Natural killer cell (primary cell): ENCODE results near the gene KLHL6. TPM values are rescaled to one million over a fixed set of nuclear protein-coding genes. Genes with fewer than 3 reads are reported as not detected.

Source experiments
- ATAC-seq, 3 donors: fragments of 150-1000 bp in 2 of 3; fragments of 200-7000 bp in 1 of 3; cut with Tn5 transposase; 1 replicate in 1 of 3; 2 replicates in 2 of 3; pipeline ENCODE4 v1.10.0; 2021; ENCODE audit warnings: mild to moderate bottlenecking in 2 of 3, moderate library complexity in 2 of 3
- DNase-seq, 2 donors: peaks; one replicate each; pipeline versions ENCODE4 v3.0.0 to v3.0.0-alpha.2; 2013 to 2021; ENCODE audit warnings: mixed read lengths in 1 of 2
- H3K27ac ChIP-seq: one replicate; pipeline ENCODE4 v1.5.1; 2013; ENCODE audit warnings: mild to moderate bottlenecking, low read length
- H3K27me3 ChIP-seq: one replicate; pipeline ENCODE4 v1.6.1; 2013; ENCODE audit warnings: low read length; ENCODE audit not compliant: control insufficient read depth, insufficient read depth
- H3K36me3 ChIP-seq: one replicate; pipeline ENCODE4 v1.6.1; 2013; ENCODE audit warnings: low read length; ENCODE audit not compliant: control insufficient read depth, insufficient read depth
- H3K4me1 ChIP-seq: one replicate; pipeline ENCODE4 v1.6.1; 2013; ENCODE audit warnings: low read length; ENCODE audit not compliant: control insufficient read depth, insufficient read depth
- H3K4me3 ChIP-seq: one replicate; pipeline ENCODE4 v1.5.1; 2013; ENCODE audit warnings: low read length
- H3K9me3 ChIP-seq: one replicate; pipeline ENCODE4 v1.6.1; 2013; ENCODE audit warnings: low read length; ENCODE audit not compliant: control insufficient read depth, insufficient read depth
- H3K27ac Mint-ChIP-seq, 2 donors: one replicate each; pipeline ENCODE4 v1.8.0; 2022; ENCODE audit warnings: mild to moderate bottlenecking in 2 of 2, mixed read lengths in 2 of 2, moderate library complexity in 1 of 2
- H3K27me3 Mint-ChIP-seq, 2 donors: one replicate each; pipeline ENCODE4 v1.8.0; 2022; ENCODE audit warnings: low read depth in 2 of 2, mixed read lengths in 2 of 2
- H3K36me3 Mint-ChIP-seq: one replicate; pipeline ENCODE4 v1.8.0; 2022; ENCODE audit warnings: mixed read lengths
- H3K4me1 Mint-ChIP-seq, 2 donors: one replicate each; pipeline ENCODE4 v1.8.0; 2022; ENCODE audit warnings: mixed read lengths in 2 of 2
- H3K4me3 Mint-ChIP-seq: one replicate; pipeline ENCODE4 v1.8.0; 2022; ENCODE audit warnings: mild to moderate bottlenecking, moderate library complexity, mixed read lengths
- H3K9me3 Mint-ChIP-seq, 2 donors: one replicate each; pipeline ENCODE4 v1.8.0; 2022; ENCODE audit warnings: mixed read lengths in 2 of 2
- CTCF ChIP-seq: fragments of 200-600 bp; IDR thresholded peaks from one replicate; pipeline ENCODE4 v1.8.0; 2022; ENCODE audit warnings: antibody characterized with exemption
- WGBS: methylation state at CpG from one replicate; pipeline ENCODE4 v1.1.7; 2013; ENCODE audit warnings: missing lambda C conversion rate; ENCODE audit not compliant: insufficient coverage; 5-methylcytosine and 5-hydroxymethylcytosine counted together
- intact Hi-C: fragments of 100-400 bp; cut with micrococcal nuclease; formaldehyde crosslinking; loops from one replicate; pipeline ENCODE4 v1.14.2; 2022
- total RNA-seq, 4 donors: library from RNA; stranded (reverse); fragments of 120-200 nt in 1 of 4; gene quantifications; one replicate each; pipeline versions ENCODE4 v1.2.3 to v1.2.4, GENCODE V29; 2013 to 2022

The KLHL6 gene
- total RNA-seq, 3 donors from 2014 or later (not counting 1 experiment from before 2014, with no cell fraction given), result 10.9 to 17.3 (median 13.6) TPM

GRCh38 chr3:183486472-183486871, 69.0 kb downstream of the KLHL6 start:
- Histone ChIP-seq H3K36me3 (peaks cover 2% of the 10 kb centered on the region), H3K9me3 (no peaks in the 10 kb centered on the region), H3K27me3 (no peaks in the 10 kb centered on the region), H3K4me1 (no peaks in the 10 kb centered on the region), H3K27ac (no peak overlapping the region), H3K4me3 (no peak overlapping the region)
- H3K4me3 Mint-ChIP-seq, result no peak overlapping the region
- no peak for TF ChIP-seq CTCF
- H3K27ac Mint-ChIP-seq, result no peak overlapping the region
- intact Hi-C loops, result no loop called here
- peaks cover 0 to 2% of the 10 kb centered on the region in 2 donors for H3K27me3 Mint-ChIP-seq
- no peaks in the 10 kb centered on the region for H3K36me3 Mint-ChIP-seq
- DNase-seq (no peak), ATAC-seq (no peak)
- 94% methylated on average over 6 of the region's 6 CpGs for whole genome bisulfite sequencing
- no peaks in the 10 kb centered on the region for H3K4me1 Mint-ChIP-seq
- H3K9me3 Mint-ChIP-seq, result no peaks in the 10 kb centered on the region

DNA sequence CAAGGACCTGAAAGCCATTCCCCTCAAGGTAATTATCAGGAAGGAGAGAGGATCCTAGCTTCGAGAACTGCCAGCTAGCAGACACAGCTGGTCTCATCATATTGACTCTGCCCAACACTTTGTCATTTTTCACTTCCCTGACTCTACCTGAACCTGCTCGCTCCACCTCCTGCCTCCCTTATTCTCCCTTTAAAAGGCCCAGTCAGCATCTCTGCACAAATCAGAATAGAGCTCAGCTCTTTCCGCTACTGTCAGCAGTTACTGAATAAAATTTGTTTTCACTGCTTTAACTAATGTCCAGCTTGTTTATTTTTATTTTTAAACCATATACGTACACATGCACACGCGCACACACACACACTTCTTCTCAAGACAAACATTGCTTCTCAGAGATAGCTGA, 69.9 kb downstream of the KLHL6 start:
- intact Hi-C loops, result no loop called here
- H3K36me3 Mint-ChIP-seq, result no peaks in the 10 kb centered on the region
- H3K4me3 ChIP-seq, result no peak overlapping the region
- no peak for ATAC-seq
- TF ChIP-seq CTCF, result no peak
- H3K9me3 Mint-ChIP-seq, result no peaks in the 10 kb centered on the region
- H3K27me3 ChIP-seq, result no peaks in the 10 kb centered on the region
- H3K4me3 Mint-ChIP-seq, result no peak overlapping the region
- H3K4me1 Mint-ChIP-seq, result no peaks in the 10 kb centered on the region
- H3K27ac ChIP-seq, result no peak overlapping the region
- no peaks in the 10 kb centered on the region for H3K4me1 ChIP-seq
- H3K9me3 ChIP-seq, result no peaks in the 10 kb centered on the region
- H3K27me3 Mint-ChIP-seq, result peaks cover 0 to 2% of the 10 kb centered on the region in 2 donors
- DNase-seq, result no peak
- no peaks in the 10 kb centered on the region for H3K36me3 ChIP-seq
- no peak overlapping the region for H3K27ac Mint-ChIP-seq
- WGBS, result 89% methylated on average over 6 of the region's 6 CpGs

DNA sequence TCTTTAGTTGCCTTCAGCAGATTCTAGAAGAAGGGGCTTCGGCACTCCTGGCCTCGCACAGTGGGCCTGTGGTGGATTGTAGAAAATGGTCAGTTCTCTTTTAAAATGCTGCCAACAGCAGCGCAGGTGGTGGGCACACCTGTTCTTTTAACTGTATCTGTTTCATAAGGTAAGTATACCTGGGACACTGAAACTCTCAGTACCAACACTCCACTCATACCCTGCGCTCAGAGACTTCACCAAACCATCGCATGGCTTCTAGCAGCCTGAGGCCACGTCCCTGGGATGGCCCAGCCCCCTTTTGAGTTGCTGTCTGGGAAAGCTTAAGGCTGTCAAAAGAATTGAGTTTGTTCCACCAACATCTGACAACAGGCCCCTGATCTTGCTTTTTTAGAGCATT, 70.4 kb downstream of the KLHL6 start:
- Mint-ChIP-seq H3K4me3 (no peak overlapping the region), H3K27ac (no peak overlapping the region), H3K36me3 (no peaks in the 10 kb centered on the region), H3K9me3 (no peaks in the 10 kb centered on the region), H3K27me3 (peaks cover 0 to 2% of the 10 kb centered on the region in 2 donors), H3K4me1 (no peaks in the 10 kb centered on the region)
- DNase-seq, result no peak
- Histone ChIP-seq H3K4me3 (no peak overlapping the region), H3K36me3 (no peaks in the 10 kb centered on the region), H3K27me3 (no peaks in the 10 kb centered on the region), H3K27ac (no peak overlapping the region), H3K4me1 (no peaks in the 10 kb centered on the region), H3K9me3 (no peaks in the 10 kb centered on the region)
- TF ChIP-seq CTCF, result no peak
- ATAC-seq, result no peak
- intact Hi-C loops, result no loop called here
- 97% methylated on average over 6 of the region's 6 CpGs for whole genome bisulfite sequencing

GRCh38 chr3:183484431-183485075, 71.0 kb downstream of the KLHL6 start:
- Mint-ChIP-seq H3K27ac (peak overlapping the region in 1 of 2 donors; percentile 45), H3K36me3 (no peaks in the 10 kb centered on the region), H3K9me3 (no peaks in the 10 kb centered on the region), H3K27me3 (peaks cover 0 to 2% of the 10 kb centered on the region in 2 donors), H3K4me1 (no peaks in the 10 kb centered on the region), H3K4me3 (no peak overlapping the region)
- no peak for DNase-seq
- H3K4me3 ChIP-seq, result no peak overlapping the region
- no peak for TF ChIP-seq CTCF
- intact Hi-C loops, result no loop called here
- no peaks in the 10 kb centered on the region for H3K9me3 ChIP-seq
- no peak overlapping the region for H3K27ac ChIP-seq
- H3K27me3 ChIP-seq, result no peaks in the 10 kb centered on the region
- no peaks in the 10 kb centered on the region for H3K4me1 ChIP-seq
- no peaks in the 10 kb centered on the region for H3K36me3 ChIP-seq
- ATAC-seq, result no peak
- 90% methylated on average over 4 of the region's 4 CpGs for WGBS
